ENCODE measurements around the gene NHS.

Gene NHS

DNA sequence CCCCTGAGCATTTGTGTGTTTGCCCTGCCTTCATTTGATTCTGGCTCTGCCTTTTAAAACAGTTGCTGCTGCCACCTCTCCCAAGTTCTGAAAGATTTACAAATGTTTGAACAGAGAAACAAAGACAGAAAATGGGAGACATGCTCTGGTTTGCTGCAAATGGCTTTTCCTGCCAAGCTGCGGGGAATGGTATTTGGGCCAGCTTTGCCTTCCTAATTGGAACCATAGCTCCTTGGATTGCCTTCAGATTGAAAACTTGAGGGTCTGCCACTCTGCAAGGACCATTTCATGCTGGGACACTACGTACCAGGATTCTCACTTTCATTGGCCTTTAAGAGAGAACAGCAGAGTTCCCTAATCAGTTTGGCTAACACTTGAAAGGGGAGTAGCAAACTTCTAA lies 74.9 kb downstream of the NHS start:
- no peak for DNase-seq

DNA sequence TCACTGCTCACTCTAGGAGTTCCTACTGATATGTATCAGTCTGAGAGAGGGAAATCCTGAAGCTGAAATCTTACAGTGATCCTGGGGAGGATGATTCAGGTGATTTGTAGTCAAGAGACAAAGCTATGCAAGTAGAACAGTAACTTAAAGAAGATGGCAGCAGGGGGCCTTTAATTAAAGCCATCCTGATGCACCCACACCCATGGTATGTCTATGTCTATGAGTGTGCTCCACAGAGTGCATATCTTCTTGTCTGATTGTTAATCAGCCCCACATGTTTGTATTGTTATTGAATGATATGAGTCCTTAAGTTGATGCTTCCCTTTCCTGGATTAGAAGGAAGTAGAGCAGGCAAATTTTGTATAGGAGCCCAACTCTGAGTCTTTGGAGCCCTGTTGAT lies 78.8 kb downstream of the NHS start:
- peak; percentile 70 for DNase-seq

DNA sequence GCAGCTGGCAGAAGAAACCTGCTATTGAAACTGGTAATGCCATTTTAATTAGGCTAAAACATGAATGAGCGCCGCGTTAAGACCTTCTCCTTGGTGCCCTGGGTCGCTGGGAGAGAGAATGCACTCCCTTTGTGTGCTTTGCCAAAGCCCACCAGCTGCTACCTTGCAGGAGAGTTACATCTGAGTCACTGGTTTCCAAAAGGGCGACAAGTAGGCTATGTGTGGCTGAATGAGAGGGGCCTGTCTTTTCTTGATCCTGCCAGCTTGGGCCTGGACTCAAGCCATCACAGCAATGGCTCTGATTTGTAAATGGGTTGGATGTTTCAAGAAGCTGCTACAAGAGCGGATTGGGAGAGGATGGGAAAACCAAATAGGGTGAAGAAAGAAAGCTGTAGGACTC lies 81.5 kb downstream of the NHS start:
- no peak for DNase-seq

- peak; percentile 88 for DNase-seq
Measured at GRCh38 chrX:17459008-17459611, 84.1 kb downstream of the NHS start.

- peak; percentile 63 for DNase-seq
Measured at GRCh38 chrX:17459661-17460060, 84.7 kb downstream of the NHS start.

GRCh38 chrX:17462881-17463280 lies 87.9 kb downstream of the NHS start:
- no peak for DNase-seq

DNA sequence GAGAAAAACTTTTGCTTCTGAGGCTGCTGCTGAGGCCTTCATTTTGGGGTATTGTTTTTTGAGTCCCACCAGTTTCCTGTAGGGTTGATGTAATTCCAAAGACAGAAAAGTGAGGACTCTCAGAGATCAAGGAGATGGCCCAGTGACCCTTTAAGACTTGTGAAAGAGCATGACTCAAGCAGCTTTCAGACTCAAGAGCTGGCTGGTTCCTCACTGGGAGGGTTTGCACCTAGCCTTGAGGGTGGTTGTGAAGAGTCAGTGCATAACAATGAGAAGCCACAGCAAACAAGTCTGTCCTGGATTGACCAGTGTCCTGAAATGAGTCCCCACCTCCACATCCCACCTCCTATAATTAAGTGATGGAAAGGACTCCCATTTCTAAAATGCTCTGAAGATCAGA lies 89.2 kb downstream of the NHS start:
- DNase-seq, result peak; percentile 32

DNA sequence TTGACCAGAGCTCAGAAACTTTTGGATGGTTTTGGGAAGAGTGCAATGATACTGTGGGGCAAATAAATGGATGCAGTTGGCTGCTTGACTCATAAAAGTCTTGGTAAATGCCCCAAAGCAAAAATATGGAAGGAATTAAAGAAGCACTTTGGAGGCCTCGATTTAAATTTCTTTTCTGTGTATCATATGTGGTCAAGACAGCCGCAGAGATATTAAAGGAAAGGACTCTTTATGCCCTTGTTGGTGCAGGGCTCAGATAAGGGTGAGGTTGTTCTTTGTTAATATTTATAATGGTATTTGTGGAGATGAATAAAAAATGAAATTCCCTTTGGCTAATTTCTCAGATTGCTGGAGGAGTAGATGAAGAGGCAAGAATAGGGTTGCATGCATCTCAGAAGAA lies 90.2 kb downstream of the NHS start:
- peak; percentile 18 for DNase-seq

GRCh38 chrX:17465802-17466201 lies 90.8 kb downstream of the NHS start:
- no peak for DNase-seq

GRCh38 chrX:17470136-17470535 lies 95.1 kb downstream of the NHS start:
- no peak for DNase-seq

- no peak for DNase-seq
Measured at GRCh38 chrX:17471121-17471520, 96.1 kb downstream of the NHS start.

DNA sequence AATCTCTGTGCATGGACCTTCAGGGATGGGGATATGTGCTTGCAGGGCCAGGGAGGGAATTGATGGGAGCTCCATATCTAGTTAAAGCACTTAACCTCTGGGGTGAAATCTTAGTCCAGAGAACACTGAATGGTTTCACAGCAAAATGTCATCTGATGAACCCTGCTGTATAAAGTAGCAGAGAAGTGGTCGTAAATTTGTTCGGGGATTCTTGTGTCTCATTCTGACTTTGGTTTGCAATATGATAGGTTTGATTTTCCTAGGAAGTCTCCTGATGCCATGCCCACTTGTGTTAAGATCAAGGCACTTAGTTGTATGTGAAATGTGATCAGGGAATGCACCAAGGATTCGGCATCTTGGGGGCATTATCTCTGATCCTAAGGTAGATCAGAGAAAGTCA lies 96.9 kb downstream of the NHS start:
- no peak for DNase-seq

DNA sequence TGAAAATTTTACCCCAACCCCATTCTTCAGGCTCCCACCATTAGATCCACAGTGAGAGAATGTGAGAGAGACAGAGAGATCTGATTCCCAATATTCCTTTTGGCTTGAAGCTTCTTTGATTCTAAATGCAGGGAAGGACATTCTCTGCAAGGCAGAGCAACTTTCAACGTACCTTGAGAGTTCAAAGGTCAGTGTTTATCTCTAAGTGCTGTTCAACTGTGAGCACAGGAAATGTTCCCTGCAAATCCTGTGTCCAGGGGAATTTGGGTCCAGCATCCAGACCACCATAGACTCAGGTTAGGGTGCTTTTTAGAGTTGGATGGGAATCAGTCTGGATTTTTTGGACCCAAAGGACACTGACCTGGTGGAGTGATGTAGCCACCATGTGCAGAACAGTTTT lies 97.4 kb downstream of the NHS start:
- no peak for DNase-seq

GRCh38 chrX:17473021-17473420 lies 98.0 kb downstream of the NHS start:
- no peak for DNase-seq

DNA sequence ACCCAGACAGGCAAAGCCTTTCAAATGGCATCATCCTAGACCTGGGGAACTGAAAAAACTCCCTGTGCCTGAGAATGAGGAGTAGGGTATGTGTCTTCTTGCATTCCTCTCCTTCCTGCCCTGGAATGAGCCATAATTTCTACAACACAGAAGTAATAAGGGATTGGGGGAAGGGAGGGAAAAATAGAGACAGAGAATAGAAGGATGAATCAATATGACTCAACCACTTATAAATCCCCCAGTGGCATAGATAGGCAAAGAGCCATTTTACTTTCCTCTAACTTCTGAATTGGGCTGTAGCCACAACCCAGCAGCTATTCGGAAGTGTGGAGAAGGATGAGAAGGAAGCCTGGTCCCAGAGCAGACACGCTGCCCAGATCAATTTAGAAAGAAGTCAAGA lies 99.9 kb downstream of the NHS start:
- DNase-seq, result peak; percentile 86

GRCh38 chrX:17475449-17476217 lies 100.6 kb downstream of the NHS start:
- no peak for DNase-seq

DNA sequence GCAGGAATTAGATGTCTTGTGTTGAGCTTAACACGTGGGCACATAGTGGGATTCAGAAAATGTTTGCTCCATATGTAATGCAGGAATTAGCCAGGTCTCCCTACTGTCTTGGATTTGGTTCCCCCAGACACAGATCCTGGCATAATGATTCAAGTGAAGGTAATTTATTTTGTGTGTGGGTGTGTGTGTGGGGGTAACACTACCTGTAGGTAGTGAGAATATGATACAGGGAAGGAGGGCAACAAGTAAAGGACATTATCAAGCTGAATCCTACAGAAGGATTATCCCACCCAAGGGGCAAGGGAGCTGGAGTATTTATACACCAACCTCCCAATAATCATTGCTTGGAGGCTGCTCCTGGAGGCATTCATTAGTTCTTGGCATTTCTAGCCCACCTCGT lies 101.4 kb downstream of the NHS start:
- no peak for DNase-seq

DNA sequence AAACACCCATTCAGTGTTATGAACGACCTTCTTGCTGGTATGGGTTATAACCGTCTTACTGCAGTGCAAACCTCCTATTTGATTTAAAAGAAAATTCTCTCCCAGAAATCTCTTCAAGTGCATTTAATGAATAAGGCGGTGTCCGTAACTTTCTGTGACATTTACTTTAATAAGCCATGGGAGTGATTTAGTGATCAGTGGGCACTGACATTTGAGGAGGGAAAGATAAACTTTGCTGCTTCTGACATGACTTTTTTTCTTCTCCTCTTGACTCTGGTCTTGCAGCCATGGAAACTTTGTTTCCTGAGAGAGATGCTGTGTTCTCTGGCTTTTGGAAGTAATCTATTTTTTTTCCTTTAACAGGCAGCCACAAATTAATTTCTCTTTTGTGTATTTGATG lies 106.1 kb downstream of the NHS start:
- no peak for DNase-seq

GRCh38 chrX:17484592-17484991 lies 109.6 kb downstream of the NHS start:
- DNase-seq, result no peak

- DNase-seq, result no peak
Measured at GRCh38 chrX:17485391-17485790, 110.4 kb downstream of the NHS start.

GRCh38 chrX:17488036-17488435 lies 113.0 kb downstream of the NHS start:
- no peak for DNase-seq

- no peak for DNase-seq
Measured at GRCh38 chrX:17494216-17494615, 119.2 kb downstream of the NHS start.

DNA sequence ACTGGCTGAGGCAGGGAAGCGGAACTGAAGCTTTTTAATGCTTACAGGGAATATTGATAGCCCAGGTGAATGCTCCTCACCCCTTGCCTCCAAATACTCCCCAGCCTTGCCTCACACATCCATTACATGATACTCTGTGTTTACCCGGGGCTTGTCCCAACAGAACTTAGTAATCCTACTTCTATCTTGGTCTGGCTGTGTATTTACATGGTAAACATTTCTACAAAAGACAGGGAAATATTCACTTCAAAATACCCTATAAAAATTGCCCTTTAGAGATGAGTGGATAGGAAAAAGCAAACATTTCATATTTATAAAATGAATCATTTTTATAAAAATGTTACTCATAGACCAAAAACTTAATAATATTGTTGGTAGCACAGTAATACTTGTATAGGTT lies 120.1 kb downstream of the NHS start:
- DNase-seq, result no peak

DNA sequence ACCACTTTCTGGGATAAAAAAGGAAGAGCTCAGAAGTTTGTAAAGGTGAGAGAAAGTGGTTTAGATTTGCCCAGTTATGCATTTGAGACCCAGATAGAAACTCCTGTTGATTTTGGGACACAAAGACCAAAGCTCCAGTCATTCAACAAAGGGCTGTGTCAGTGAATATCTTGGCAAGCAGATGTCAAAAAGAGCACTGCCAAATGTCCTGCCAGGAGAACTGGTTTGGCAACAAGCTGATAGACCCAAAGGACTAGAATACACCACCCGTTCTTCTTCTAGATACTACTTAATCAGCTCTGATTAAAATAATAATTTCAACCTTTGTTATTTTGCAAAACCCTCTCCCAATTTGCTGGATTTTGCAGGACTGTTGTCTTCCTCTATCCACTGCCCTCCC lies 121.4 kb downstream of the NHS start:
- no peak for DNase-seq

- no peak for DNase-seq
Measured at GRCh38 chrX:17497193-17497592, 122.2 kb downstream of the NHS start.

Measured in fibroblast of skin of abdomen (primary cell).